Left renal cortex interstitium (tissue), 4 donors: Measurements from ENCODE around the gene TSPAN5. TPM values are rescaled to one million over a fixed set of nuclear protein-coding genes. Genes with fewer than 3 reads are reported as not detected.

Experiments
- DNase-seq, 4 donors: peaks; one replicate each; pipeline ENCODE4 v3.0.0-alpha.2; 2013; ENCODE audit warnings: low read depth in 4 of 4, low spot score in 2 of 4, missing footprints in 1 of 4
- polyA plus RNA-seq, 4 donors: library from polyadenylated mRNA; unstranded; fragments of 120-200 nt; gene quantifications; one replicate each; pipeline ENCODE4 v1.2.1, GENCODE V29; 2013; ENCODE audit not compliant: insufficient read length in 4 of 4

TSPAN5 gene
- polyA plus RNA-seq, 4 donors: 24.1 to 29.0 (median 25.4) TPM

- DNase-seq: no peak
Observed at GRCh38 chr4:98423009-98423408, 235.4 kb downstream of the TSPAN5 start.

- peak in 1 of 4 donors; percentile 4 for DNase-seq
Observed at GRCh38 chr4:98421111-98421510, 237.3 kb downstream of the TSPAN5 start.
